ENCODE measurements around the gene SRR. TPM values are rescaled to one million over a fixed set of nuclear protein-coding genes. Genes with fewer than 3 reads are reported as not detected.

SRR gene
- total RNA-seq, 1 experiment from 2014 or later, result 11.8 TPM

DNA sequence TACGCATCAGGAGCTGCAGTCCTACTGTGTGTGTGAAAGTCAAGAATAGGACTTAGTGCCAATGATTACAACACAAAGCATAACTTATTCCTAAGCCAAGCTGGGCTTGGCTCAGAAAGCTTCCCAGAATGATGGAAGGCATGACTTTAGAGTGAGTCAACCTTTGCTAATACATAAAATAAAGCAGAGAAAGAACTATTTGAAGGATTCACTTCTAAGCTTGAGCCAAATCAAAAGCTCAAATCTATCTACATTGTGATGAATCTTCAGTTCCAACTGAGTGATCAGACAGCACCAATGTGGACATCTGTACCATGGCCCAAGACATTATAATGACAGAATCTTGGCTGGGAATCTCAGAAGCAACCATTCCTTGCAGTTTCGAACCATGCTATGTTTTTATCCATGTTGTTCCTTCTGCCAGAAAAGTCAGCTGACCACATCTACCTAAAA is 41.6 kb upstream of the SRR start:
- H3K27ac ChIP-seq (ENCODE audit: low read length), result no peak overlapping the region
- POLR2A ChIA-PET, result no interaction called here
- H3K4me3 ChIP-seq (ENCODE audit: low read depth in 2 of 2, low read length in 2 of 2), result no peak overlapping the region
- DNase-seq (ENCODE audit: low read depth, low spot score) (no peak), ATAC-seq (no peak)
- H3K36me3 ChIP-seq (ENCODE audit: control insufficient read depth, insufficient read depth, low read length), result no peaks in the 10 kb centered on the region
- no peaks in the 10 kb centered on the region for H3K27me3 ChIP-seq (ENCODE audit: control insufficient read depth, insufficient read depth, low read length)
- CTCF ChIA-PET, result no interaction called here
- BruUV-seq (replicated peaks), result no TSS peak
- no peaks in the 10 kb centered on the region for H3K4me1 ChIP-seq (ENCODE audit: control insufficient read depth, insufficient read depth, low read length)
- H3K9me3 ChIP-seq (ENCODE audit: control insufficient read depth, insufficient read depth, low read depth, low read length), result no peaks in the 10 kb centered on the region
- intact Hi-C loops (cut with micrococcal nuclease; ENCODE audit: unreplicated experiment), result no loop called here
- in situ Hi-C loops (cut with HindIII; ENCODE audit: low pct_unique_long_range_greater_than_20kb, low sequenced_read_pairs), result no loop called here
- TF ChIP-seq POLR2AphosphoS5 (IDR thresholded peaks at IDR 0.05; ENCODE audit: low read depth, low read length) (no peak), TCF7L2 (IDR thresholded peaks at IDR 0.05; ENCODE audit: low read depth, low read length) (no peak), REST (IDR thresholded peaks at IDR 0.05; ENCODE audit: insufficient read depth in 1 of 2, low read depth in 2 of 2, low read length in 1 of 2) (no peak), SIN3A (IDR thresholded peaks at IDR 0.05; ENCODE audit: borderline replicate concordance, insufficient read depth, low read depth, low read length) (no peak)
- TF ChIP-seq, protein P1, sequence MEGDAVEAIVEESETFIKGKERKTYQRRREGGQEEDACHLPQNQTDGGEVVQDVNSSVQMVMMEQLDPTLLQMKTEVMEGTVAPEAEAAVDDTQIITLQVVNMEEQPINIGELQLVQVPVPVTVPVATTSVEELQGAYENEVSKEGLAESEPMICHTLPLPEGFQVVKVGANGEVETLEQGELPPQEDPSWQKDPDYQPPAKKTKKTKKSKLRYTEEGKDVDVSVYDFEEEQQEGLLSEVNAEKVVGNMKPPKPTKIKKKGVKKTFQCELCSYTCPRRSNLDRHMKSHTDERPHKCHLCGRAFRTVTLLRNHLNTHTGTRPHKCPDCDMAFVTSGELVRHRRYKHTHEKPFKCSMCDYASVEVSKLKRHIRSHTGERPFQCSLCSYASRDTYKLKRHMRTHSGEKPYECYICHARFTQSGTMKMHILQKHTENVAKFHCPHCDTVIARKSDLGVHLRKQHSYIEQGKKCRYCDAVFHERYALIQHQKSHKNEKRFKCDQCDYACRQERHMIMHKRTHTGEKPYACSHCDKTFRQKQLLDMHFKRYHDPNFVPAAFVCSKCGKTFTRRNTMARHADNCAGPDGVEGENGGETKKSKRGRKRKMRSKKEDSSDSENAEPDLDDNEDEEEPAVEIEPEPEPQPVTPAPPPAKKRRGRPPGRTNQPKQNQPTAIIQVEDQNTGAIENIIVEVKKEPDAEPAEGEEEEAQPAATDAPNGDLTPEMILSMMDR (IDR thresholded peaks at IDR 0.05), result no peak

- intact Hi-C loops (cut with micrococcal nuclease; ENCODE audit: unreplicated experiment) (no loop called here), in situ Hi-C loops (cut with HindIII; ENCODE audit: low pct_unique_long_range_greater_than_20kb, low sequenced_read_pairs) (no loop called here)
- CTCF ChIA-PET, result no interaction called here
- no peak overlapping the region for H3K27ac ChIP-seq (ENCODE audit: low read length)
- ATAC-seq (no peak), DNase-seq (ENCODE audit: low read depth, low spot score) (no peak)
- POLR2A ChIA-PET, result no interaction called here
- no peaks in the 10 kb centered on the region for H3K4me1 ChIP-seq (ENCODE audit: control insufficient read depth, insufficient read depth, low read length)
- BruUV-seq (replicated peaks), result no TSS peak
- H3K9me3 ChIP-seq (ENCODE audit: control insufficient read depth, insufficient read depth, low read depth, low read length), result no peaks in the 10 kb centered on the region
- no peak overlapping the region for H3K4me3 ChIP-seq (ENCODE audit: low read depth in 2 of 2, low read length in 2 of 2)
- TF ChIP-seq, protein P1 (IDR thresholded peaks at IDR 0.05), result no peak
- TF ChIP-seq SIN3A (IDR thresholded peaks at IDR 0.05; ENCODE audit: borderline replicate concordance, insufficient read depth, low read depth, low read length) (no peak), POLR2AphosphoS5 (IDR thresholded peaks at IDR 0.05; ENCODE audit: low read depth, low read length) (no peak), TCF7L2 (IDR thresholded peaks at IDR 0.05; ENCODE audit: low read depth, low read length) (no peak), REST (IDR thresholded peaks at IDR 0.05; ENCODE audit: insufficient read depth in 1 of 2, low read depth in 2 of 2, low read length in 1 of 2) (no peak)
- H3K36me3 ChIP-seq (ENCODE audit: control insufficient read depth, insufficient read depth, low read length), result no peaks in the 10 kb centered on the region
- no peaks in the 10 kb centered on the region for H3K27me3 ChIP-seq (ENCODE audit: control insufficient read depth, insufficient read depth, low read length)
Observed at GRCh38 chr17:2263183-2264066, 40.3 kb upstream of the SRR start.
